HepG2 (cell line): ENCODE results near the gene RAB23. TPM values are rescaled to one million over a fixed set of nuclear protein-coding genes. Genes with fewer than 3 reads are reported as not detected.

ENCODE experiments used
- DZIP1 ChIP-seq: sonication (generic); formaldehyde crosslinking; IDR thresholded peaks from 2 replicates; pipeline ENCODE4 v1.5.0; 2020; ENCODE audit warnings: mild to moderate bottlenecking, missing genetic modification reagents
- FOSL2 ChIP-seq: sonication (generic); formaldehyde crosslinking; IDR thresholded peaks from 2 replicates; pipeline ENCODE4 v1.4.0; 2020; ENCODE audit warnings: missing genetic modification reagents
- GATAD1 ChIP-seq: IDR thresholded peaks from 2 replicates; pipeline ENCODE4 v1.6.1; 2016; ENCODE audit warnings: missing genetic modification reagents, missing compliant biosample characterization
- GATAD2A ChIP-seq: IDR thresholded peaks from 2 replicates; pipeline ENCODE4 v1.6.1; 2016
- GPN1 ChIP-seq: sonication (generic); formaldehyde crosslinking; IDR thresholded peaks from 2 replicates; pipeline ENCODE4 v1.5.1; 2020; ENCODE audit warnings: missing genetic modification reagents, borderline replicate concordance
- HMG20A ChIP-seq: IDR thresholded peaks from 2 replicates; pipeline ENCODE4 v1.6.1; 2016; ENCODE audit warnings: borderline replicate concordance
- ISL2 ChIP-seq: sonication (generic); formaldehyde crosslinking; IDR thresholded peaks from 2 replicates; pipeline ENCODE4 v1.5.0; 2020; ENCODE audit warnings: missing genetic modification reagents
- KLF12 ChIP-seq: sonication (generic); formaldehyde crosslinking; IDR thresholded peaks from 2 replicates; pipeline ENCODE4 v1.4.0; 2020; ENCODE audit warnings: missing genetic modification reagents, borderline replicate concordance
- LBX2 ChIP-seq: sonication (generic); formaldehyde crosslinking; IDR thresholded peaks from 2 replicates; pipeline ENCODE4 v1.5.0; 2020; ENCODE audit warnings: missing genetic modification reagents, mild to moderate bottlenecking, borderline replicate concordance
- MAF1 ChIP-seq: sonication (generic); formaldehyde crosslinking; IDR thresholded peaks from 2 replicates; pipeline ENCODE4 v1.5.0; 2020; ENCODE audit warnings: missing genetic modification reagents, borderline replicate concordance
- PTBP1 ChIP-seq: fragments of 200-400 bp; formaldehyde crosslinking; IDR thresholded peaks from 2 replicates; pipeline ENCODE4 v1.6.1; 2018; ENCODE audit warnings: low read length, low read depth; ENCODE audit not compliant: poor library complexity, severe bottlenecking
- RBM39 ChIP-seq: fragments of 200-400 bp; formaldehyde crosslinking; IDR thresholded peaks from one replicate; pipeline ENCODE4 v1.6.1; 2018; ENCODE audit warnings: antibody characterized with exemption, mild to moderate bottlenecking, low read depth, low read length; ENCODE audit not compliant: poor library complexity, severe bottlenecking
- USF2 ChIP-seq, 2 experiments: sonication (generic) in 1 of 2; formaldehyde crosslinking in 1 of 2; IDR thresholded peaks; 2 replicates each; pipeline versions ENCODE4 v1.5.1 to v1.6.1; 2011 to 2020; ENCODE audit warnings: borderline replicate concordance in 1 of 2, low read depth in 1 of 2, low read length in 1 of 2, mild to moderate bottlenecking in 1 of 2, missing genetic modification reagents in 1 of 2, moderate library complexity in 1 of 2
- ZBTB20 ChIP-seq: sonication (generic); formaldehyde crosslinking; IDR thresholded peaks from 2 replicates; pipeline ENCODE4 v1.8.1; 2023; ENCODE audit warnings: missing genetic modification reagents, low read depth, mild to moderate bottlenecking, borderline replicate concordance
- ZBTB37 ChIP-seq: sonication (generic); formaldehyde crosslinking; IDR thresholded peaks from 2 replicates; pipeline ENCODE4 v1.4.0; 2020; ENCODE audit warnings: mild to moderate bottlenecking, missing genetic modification reagents
- ZNF256 ChIP-seq: sonication (generic); formaldehyde crosslinking; conservative IDR thresholded peaks from 2 replicates; pipeline ENCODE4 v1.4.0; 2020; ENCODE audit warnings: missing genetic modification reagents
- ZNF441 ChIP-seq: sonication (generic); formaldehyde crosslinking; IDR thresholded peaks from 2 replicates; pipeline ENCODE4 v1.7.0; 2021; ENCODE audit warnings: missing genetic modification reagents, borderline replicate concordance
- ZNF496 ChIP-seq: sonication (generic); formaldehyde crosslinking; IDR thresholded peaks from 2 replicates; pipeline ENCODE4 v1.8.1; 2023; ENCODE audit warnings: mild to moderate bottlenecking, moderate library complexity, missing genetic modification reagents; ENCODE audit not compliant: insufficient replicate concordance
- ZNF598 ChIP-seq: sonication (generic); formaldehyde crosslinking; IDR thresholded peaks from 2 replicates; pipeline ENCODE4 v1.5.1; 2020; ENCODE audit warnings: mild to moderate bottlenecking, missing genetic modification reagents, borderline replicate concordance
- ZNF746 ChIP-seq: sonication (generic); formaldehyde crosslinking; IDR thresholded peaks from 2 replicates; pipeline ENCODE4 v1.8.0; 2022; ENCODE audit warnings: mild to moderate bottlenecking, missing genetic modification reagents
- ZNF850 ChIP-seq: sonication (generic); formaldehyde crosslinking; conservative IDR thresholded peaks from 2 replicates; pipeline ENCODE4 v1.9.0; 2021; ENCODE audit warnings: mild to moderate bottlenecking, missing genetic modification reagents
- ZNF879 ChIP-seq: sonication (generic); formaldehyde crosslinking; IDR thresholded peaks from 2 replicates; pipeline ENCODE4 v1.8.1; 2023; ENCODE audit warnings: missing genetic modification reagents
- ZSCAN31 ChIP-seq: sonication (generic); formaldehyde crosslinking; IDR thresholded peaks from 2 replicates; pipeline ENCODE4 v1.5.0; 2020; ENCODE audit warnings: low read depth, mild to moderate bottlenecking, missing genetic modification reagents
- polyA plus RNA-seq, 8 experiments: library from polyadenylated mRNA; depleted of rRNA in 3 of 8; stranded (reverse) in 7 of 8; unstranded in 1 of 8; fragments of >200 nt; fragmentation: Illumina TruSeq in 4 of 8; extraction: Trizol in 4 of 8; gene quantifications; 2 replicates each; pipeline versions ENCODE4 v1.2.1 to v1.2.3, GENCODE V29; 2011 to 2016; ENCODE audit warnings: low read depth in 4 of 8, missing spikeins in 1 of 8, mixed read lengths in 1 of 8; ENCODE audit not compliant: insufficient read depth in 1 of 8
- total RNA-seq, 5 experiments: library from RNA; depleted of rRNA; stranded (reverse); fragments of >200 nt; fragmentation: Illumina TruSeq; extraction: Trizol; gene quantifications; 2 replicates each; pipeline ENCODE4 v1.2.3, GENCODE V29; 2016; ENCODE audit warnings: low read depth in 1 of 5

RAB23 gene
- total and polyA plus RNA-seq, 2 of the 13 experiments (the other 11 are each of a cell fraction or from before 2014, with no cell fraction given) = 5.5 to 16.4 TPM

GRCh38 chr6:57221191-57221935 lies 744 bp downstream of the RAB23 start (continued):
- TF ChIP-seq ZNF746 (peak; percentile 69), USF2 (IDR thresholded peaks at IDR 0.05; ENCODE audit: low read depth, low read length) (no peak), USF2 (CRISPR knock-in tag; IDR thresholded peaks at IDR 0.05; ENCODE audit: borderline replicate concordance) (no peak), ZNF496 (no peak), RBM39 (peak; percentile 49), ZSCAN31 (CRISPR knock-in tag) (no peak), DZIP1 (CRISPR knock-in tag) (peak; percentile 35; the same call in 1 of the 2 replicates), FOSL2 (CRISPR knock-in tag) (no peak), GATAD1 (CRISPR knock-in tag) (no peak), ZNF256 (no peak; the same call in 1 of the 2 replicates), MAF1 (CRISPR knock-in tag) (no peak), ZNF850 (CRISPR knock-in tag) (0 out of 2 replicates have a peak, but pooled peaks have one; percentile 50), ZNF441 (CRISPR knock-in tag) (0 out of 2 replicates have a peak, but pooled peaks have one; percentile 24), HMG20A (CRISPR knock-in tag) (no peak), GATAD2A (CRISPR knock-in tag) (peak; percentile 56; the same call in 1 of the 2 replicates), ZNF598 (peak; percentile 82), ZBTB37 (CRISPR knock-in tag) (peak; percentile 34; the same call in 1 of the 2 replicates), LBX2 (CRISPR knock-in tag) (no peak), PTBP1 (no peak), KLF12 (CRISPR knock-in tag) (no peak), ZBTB20 (CRISPR knock-in tag) (no peak), GPN1 (CRISPR knock-in tag) (no peak), ZNF879 (CRISPR knock-in tag) (peak; percentile 42; the same call in 1 of the 2 replicates), ISL2 (CRISPR knock-in tag) (peak; percentile 20; the same call in 1 of the 2 replicates)
